ENCODE measurements around the gene ZPBP2.

DNA sequence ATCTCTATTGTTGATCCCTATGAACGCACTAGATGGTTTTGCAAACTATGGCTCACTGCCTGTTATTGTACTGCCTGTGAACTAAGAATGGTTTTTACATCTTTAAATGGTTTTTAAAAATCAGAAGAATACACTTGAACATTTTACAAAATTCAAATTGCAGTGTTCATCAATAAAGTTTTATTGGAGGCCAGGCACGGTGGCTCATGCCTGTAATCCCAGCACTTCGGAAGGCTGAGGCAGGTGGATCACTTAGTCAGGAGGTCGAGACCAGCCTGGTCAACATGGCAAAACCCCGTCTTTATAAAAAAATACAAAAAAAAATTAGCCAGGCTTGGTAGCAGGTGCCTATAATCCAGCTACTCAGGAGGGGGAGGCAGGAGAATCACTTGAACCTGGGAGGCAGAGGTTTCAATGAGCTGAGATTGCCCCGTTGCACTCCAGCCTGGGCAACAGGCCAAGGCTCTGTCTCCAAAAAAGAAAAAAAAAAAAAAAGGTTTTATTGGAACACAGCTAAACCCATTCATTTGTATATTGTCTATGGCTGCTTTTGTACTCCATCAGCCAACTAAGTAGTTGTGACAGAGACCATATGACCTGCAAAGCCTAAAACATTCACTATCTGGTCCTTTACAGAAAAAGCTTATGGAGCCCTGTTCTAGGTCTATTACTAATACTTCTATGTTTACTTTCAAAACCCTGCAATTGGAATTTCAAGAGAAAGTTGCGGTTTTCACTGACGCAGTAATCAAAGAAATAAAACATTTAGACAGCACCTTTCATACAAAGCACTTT is 22.8 kb upstream of the ZPBP2 start:
- TF ChIP-seq EP300 (IDR thresholded peaks at IDR 0.05) = no peak
- no peak for TF ChIP-seq CTCF (IDR thresholded peaks at IDR 0.05)

All from upper lobe of left lung (tissue), 4 donors.